Suprapubic skin (tissue), 4 donors: ENCODE measurements around the gene CBLB. TPM values are rescaled to one million over a fixed set of nuclear protein-coding genes. Genes with fewer than 3 reads are reported as not detected.

Source experiments
- DNase-seq, 2 donors: peaks; one replicate each; pipeline ENCODE4 v3.0.0-alpha.2; 2019; ENCODE audit warnings: low spot score in 2 of 2
- H3K27ac ChIP-seq: fragments of 200-600 bp; sonication (generic); one replicate; pipeline ENCODE4 v1.5.1; 2019
- H3K27me3 ChIP-seq: fragments of 200-600 bp; sonication (generic); one replicate; pipeline ENCODE4 v1.5.1; 2019
- H3K36me3 ChIP-seq: fragments of 200-600 bp; sonication (generic); one replicate; pipeline ENCODE4 v1.5.1; 2019
- H3K4me1 ChIP-seq: fragments of 200-600 bp; sonication (generic); one replicate; pipeline ENCODE4 v1.5.1; 2019
- H3K4me3 ChIP-seq: fragments of 200-600 bp; sonication (generic); one replicate; pipeline ENCODE4 v1.5.1; 2019; ENCODE audit warnings: mild to moderate bottlenecking
- H3K9me3 ChIP-seq: fragments of 200-600 bp; sonication (generic); one replicate; pipeline ENCODE4 v1.5.1; 2019
- EP300 ChIP-seq: sonication (generic); formaldehyde crosslinking; IDR thresholded peaks from one replicate; pipeline ENCODE4 v1.6.1; 2017; ENCODE audit warnings: antibody characterized with exemption
- POLR2A ChIP-seq, 2 donors: fragments of 450-650 bp; IDR thresholded peaks; one replicate each; pipeline ENCODE4 v1.6.1; 2017; ENCODE audit warnings: antibody characterized with exemption in 2 of 2, mild to moderate bottlenecking in 2 of 2, moderate library complexity in 2 of 2
- POLR2AphosphoS5 ChIP-seq, 3 donors: sonication (generic); formaldehyde crosslinking; IDR thresholded peaks; one replicate each; pipeline ENCODE4 v1.6.1; 2017; ENCODE audit warnings: antibody characterized with exemption in 3 of 3
- WGBS: methylation state at CpG from one replicate; pipeline ENCODE4 v1.1.5; 2018; 5-methylcytosine and 5-hydroxymethylcytosine counted together
- total RNA-seq, 4 donors: library from RNA; depleted of rRNA; stranded (reverse); fragments of >200 nt; gene quantifications; one replicate each; pipeline ENCODE4 v1.1.0, GENCODE V29; 2016
- TF ChIP-seq, protein P1 (sequence below), 2 donors: fragments of 200-600 bp in 1 of 2; fragments of 450-650 bp in 1 of 2; sonication (generic) in 1 of 2; IDR thresholded peaks; one replicate each; pipeline ENCODE4 v1.5.1; 2016 to 2019; ENCODE audit warnings: antibody characterized with exemption in 2 of 2, mild to moderate bottlenecking in 1 of 2, moderate library complexity in 1 of 2

Gene CBLB
- total RNA-seq, 4 donors from 2014 or later: 16.8 to 43.8 (median 25.2) TPM

DNA sequence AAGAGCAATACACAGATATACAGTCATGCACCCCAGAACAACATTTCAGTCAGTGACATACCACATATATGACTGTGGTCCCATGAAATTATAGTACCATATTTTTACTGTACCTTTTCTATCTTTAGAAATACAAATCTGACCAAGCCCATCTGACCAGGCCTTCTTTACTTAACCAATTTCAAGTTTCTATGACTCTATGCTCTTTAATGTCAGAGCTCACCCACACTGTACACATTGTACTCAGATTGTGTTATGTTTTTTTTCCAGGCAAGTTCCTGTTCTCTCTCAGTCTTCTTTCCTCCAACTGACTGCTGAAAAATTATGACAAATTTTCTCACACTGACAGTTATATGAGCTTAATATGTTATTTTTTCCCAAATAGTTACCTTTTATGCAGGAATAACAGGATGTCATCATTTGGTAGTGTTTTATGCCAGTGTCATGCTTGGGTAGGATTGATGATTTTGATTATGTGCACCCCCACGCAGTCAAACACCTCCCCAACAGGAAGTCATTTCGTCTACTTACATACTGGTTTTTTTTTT, 8.0 kb upstream of the CBLB start:
- Histone ChIP-seq H3K9me3 (no peaks in the 10 kb centered on the region), H3K27ac (no peak overlapping the region), H3K4me3 (no peak overlapping the region), H3K27me3 (no peaks in the 10 kb centered on the region), H3K4me1 (peaks cover 5% of the 10 kb centered on the region), H3K36me3 (no peaks in the 10 kb centered on the region)
- TF ChIP-seq POLR2A (IDR thresholded peaks at IDR 0.05): no peak
- TF ChIP-seq EP300: no peak
- TF ChIP-seq, protein P1, sequence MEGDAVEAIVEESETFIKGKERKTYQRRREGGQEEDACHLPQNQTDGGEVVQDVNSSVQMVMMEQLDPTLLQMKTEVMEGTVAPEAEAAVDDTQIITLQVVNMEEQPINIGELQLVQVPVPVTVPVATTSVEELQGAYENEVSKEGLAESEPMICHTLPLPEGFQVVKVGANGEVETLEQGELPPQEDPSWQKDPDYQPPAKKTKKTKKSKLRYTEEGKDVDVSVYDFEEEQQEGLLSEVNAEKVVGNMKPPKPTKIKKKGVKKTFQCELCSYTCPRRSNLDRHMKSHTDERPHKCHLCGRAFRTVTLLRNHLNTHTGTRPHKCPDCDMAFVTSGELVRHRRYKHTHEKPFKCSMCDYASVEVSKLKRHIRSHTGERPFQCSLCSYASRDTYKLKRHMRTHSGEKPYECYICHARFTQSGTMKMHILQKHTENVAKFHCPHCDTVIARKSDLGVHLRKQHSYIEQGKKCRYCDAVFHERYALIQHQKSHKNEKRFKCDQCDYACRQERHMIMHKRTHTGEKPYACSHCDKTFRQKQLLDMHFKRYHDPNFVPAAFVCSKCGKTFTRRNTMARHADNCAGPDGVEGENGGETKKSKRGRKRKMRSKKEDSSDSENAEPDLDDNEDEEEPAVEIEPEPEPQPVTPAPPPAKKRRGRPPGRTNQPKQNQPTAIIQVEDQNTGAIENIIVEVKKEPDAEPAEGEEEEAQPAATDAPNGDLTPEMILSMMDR (IDR thresholded peaks at IDR 0.05): no peak
- TF ChIP-seq POLR2AphosphoS5 (IDR thresholded peaks at IDR 0.05): no peak
- DNase-seq: no peak
- 48% methylated on average over 2 of the region's 2 CpGs for WGBS

DNA sequence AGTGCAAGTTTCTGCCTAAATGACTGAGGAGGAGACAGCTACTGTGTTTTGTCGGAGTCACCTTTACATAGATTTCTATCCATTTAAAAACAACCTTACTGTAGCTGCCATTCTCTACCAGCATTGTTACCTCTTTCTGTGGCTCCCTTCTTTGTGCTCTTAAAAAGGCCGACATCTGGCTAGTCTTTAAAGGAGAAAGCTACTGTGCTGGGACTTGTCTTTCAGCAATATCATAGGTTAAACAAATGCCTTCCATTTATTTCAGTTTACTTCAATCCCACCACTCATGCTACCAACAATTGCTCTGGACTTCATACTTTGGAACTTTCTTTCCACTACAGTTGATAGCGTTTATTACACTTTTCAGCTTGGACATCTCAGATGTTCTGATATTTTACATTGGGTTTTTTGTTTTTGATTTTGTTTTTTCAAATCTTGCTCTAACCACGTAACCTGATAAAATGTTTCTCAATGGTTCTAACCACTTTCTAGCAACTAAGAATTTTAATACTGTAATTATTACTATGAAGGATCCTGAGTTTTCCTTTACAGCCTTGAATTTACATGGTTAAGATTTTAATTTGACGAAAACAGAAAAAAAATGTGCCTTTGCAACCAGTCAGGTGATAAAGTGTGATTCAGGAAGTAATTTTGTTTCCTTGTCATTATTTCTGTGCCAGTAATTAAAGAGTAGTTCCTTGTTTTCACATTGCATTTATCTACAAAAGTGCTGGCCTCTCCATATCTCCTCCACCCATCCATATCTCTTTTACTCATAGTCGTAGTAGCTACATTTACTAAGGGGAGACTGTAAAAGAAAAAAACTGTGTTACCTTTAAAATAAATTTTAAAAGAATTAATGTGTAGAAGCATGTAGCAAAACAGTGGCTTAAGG, 1.3 kb upstream of the CBLB start:
- H3K9me3 ChIP-seq: no peaks in the 10 kb centered on the region
- TF ChIP-seq POLR2A (IDR thresholded peaks at IDR 0.05): no peak
- TF ChIP-seq, protein P1 (IDR thresholded peaks at IDR 0.05): no peak
- no peak for TF ChIP-seq POLR2AphosphoS5 (IDR thresholded peaks at IDR 0.05)
- TF ChIP-seq EP300: no peak
- DNase-seq: no peak
- H3K4me3 ChIP-seq: peak overlapping the region; percentile 72
- H3K27me3 ChIP-seq: no peaks in the 10 kb centered on the region
- 39% methylated on average over 6 of the region's 6 CpGs for WGBS
- H3K27ac ChIP-seq: peak overlapping the region; percentile 96
- no peaks in the 10 kb centered on the region for H3K36me3 ChIP-seq
- peaks cover 25% of the 10 kb centered on the region for H3K4me1 ChIP-seq

DNA sequence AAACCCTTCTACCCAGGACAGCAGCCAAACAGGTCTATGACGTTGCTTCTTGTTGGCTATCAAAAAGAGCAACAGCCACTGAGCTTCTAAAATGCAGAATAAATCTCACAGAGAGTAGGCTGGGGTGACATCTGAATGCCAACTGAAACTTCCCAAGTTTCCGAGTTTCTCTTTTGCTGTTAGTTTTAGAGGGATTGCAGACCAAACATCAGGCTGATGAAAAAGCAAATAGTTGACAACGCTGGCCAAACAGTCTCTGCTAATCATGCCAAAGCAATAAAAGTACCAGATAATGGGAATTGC, 670 bp upstream of the CBLB start:
- peak overlapping the region; percentile 72 for H3K4me3 ChIP-seq
- no peaks in the 10 kb centered on the region for H3K27me3 ChIP-seq
- no peaks in the 10 kb centered on the region for H3K9me3 ChIP-seq
- H3K27ac ChIP-seq: peak overlapping the region; percentile 96
- DNase-seq: no peak
- TF ChIP-seq POLR2AphosphoS5 (IDR thresholded peaks at IDR 0.05): peak in 1 of 3 donors; percentile 4
- no peak for TF ChIP-seq EP300
- peak in 1 of 2 donors; percentile 6 for TF ChIP-seq POLR2A (IDR thresholded peaks at IDR 0.05)
- TF ChIP-seq, protein P1 (IDR thresholded peaks at IDR 0.05): no peak
- H3K36me3 ChIP-seq: no peaks in the 10 kb centered on the region
- 0% methylated on average over 3 of the region's 3 CpGs for WGBS
- peaks cover 28% of the 10 kb centered on the region for H3K4me1 ChIP-seq

DNA sequence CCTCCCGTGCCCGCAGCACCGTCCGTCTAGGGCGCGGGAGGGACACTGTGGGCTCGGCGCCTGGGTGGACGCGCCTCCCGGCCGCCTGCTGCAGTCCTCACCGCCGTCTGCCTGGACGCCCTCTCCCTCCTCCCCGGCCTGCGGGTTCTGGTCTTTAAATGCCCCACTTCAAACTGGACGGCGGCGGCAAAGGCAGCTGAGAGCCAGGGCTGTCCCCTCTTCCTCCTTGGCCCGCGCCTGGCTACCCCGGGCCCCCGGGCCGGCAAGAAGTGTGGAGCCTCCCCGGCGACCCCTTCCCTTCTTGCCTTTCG, 426 bp downstream of the CBLB start:
- DNase-seq: peak; percentile 79 to 84
- TF ChIP-seq, protein P1 (IDR thresholded peaks at IDR 0.05): no peak
- TF ChIP-seq POLR2AphosphoS5 (IDR thresholded peaks at IDR 0.05) (no peak), EP300 (no peak), POLR2A (IDR thresholded peaks at IDR 0.05) (no peak)
- H3K9me3 ChIP-seq: no peaks in the 10 kb centered on the region
- H3K4me1 ChIP-seq: peaks cover 36% of the 10 kb centered on the region
- no peaks in the 10 kb centered on the region for H3K36me3 ChIP-seq
- H3K4me3 ChIP-seq: peak overlapping the region; percentile 72
- H3K27ac ChIP-seq: peak overlapping the region; percentile 96
- H3K27me3 ChIP-seq: no peaks in the 10 kb centered on the region
- WGBS: 0% methylated on average over 2 of the region's 28 CpGs

DNA sequence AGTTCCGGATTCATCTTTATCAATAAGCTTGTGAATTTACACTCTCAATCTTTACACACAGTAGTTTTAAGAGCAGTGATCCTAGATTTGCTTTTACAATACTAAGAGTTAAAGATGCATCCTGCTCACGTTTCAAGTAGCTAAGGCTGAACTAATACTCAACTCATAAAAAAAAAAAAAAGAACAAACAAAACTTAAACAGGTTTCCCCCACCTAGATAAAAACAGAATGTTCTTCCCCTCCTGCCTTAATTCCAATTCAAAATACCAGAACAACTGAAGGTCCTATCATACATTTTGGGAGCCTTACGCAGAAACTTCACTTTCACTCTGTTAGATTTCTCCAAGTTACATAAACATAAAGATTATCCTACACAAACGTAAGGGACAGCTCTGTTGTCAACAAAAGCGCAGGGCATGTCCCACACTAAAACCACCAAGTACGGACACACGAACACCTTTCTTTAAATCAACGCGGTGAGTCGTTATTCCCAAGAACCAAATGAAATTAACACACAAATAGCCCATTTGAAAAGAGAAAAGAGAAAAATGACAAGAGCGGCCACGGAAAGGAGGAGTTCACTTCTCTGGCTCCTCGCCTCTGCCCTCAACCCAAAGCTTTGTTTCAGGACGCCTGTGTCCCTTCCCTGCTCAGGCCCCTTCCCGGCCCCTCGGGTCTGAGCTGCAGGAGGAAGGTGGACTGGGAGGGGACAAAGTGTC, 941 bp downstream of the CBLB start:
- peak in 1 of 3 donors; percentile 24 for TF ChIP-seq POLR2AphosphoS5 (IDR thresholded peaks at IDR 0.05)
- TF ChIP-seq POLR2A (IDR thresholded peaks at IDR 0.05): no peak
- 2% methylated on average over 16 of the region's 16 CpGs for WGBS
- peaks cover 41% of the 10 kb centered on the region for H3K4me1 ChIP-seq

More for the DNA sequence above, 941 bp downstream of the CBLB start:
- H3K4me3 ChIP-seq: peak overlapping the region; percentile 72
- H3K9me3 ChIP-seq: no peaks in the 10 kb centered on the region
- no peak for DNase-seq
- H3K27me3 ChIP-seq: no peaks in the 10 kb centered on the region
- H3K27ac ChIP-seq: peak overlapping the region; percentile 96
- no peaks in the 10 kb centered on the region for H3K36me3 ChIP-seq
